CD8-positive, alpha-beta memory T cell (primary cell): Measurements from ENCODE around the gene SPATS2L. TPM values are rescaled to one million over a fixed set of nuclear protein-coding genes. Genes with fewer than 3 reads are reported as not detected.
"Not testable (repeated sequence)": the region's sequence is repeated elsewhere in the genome, so short reads cannot be mapped to it uniquely, and the experiment has no call there.

Experiments used
- CTCF ChIA-PET: fragments of 350-600 bp; sonication (Branson Sonifier 250); formaldehyde crosslinking; loops from one replicate; lab custom pipeline; 2021; ENCODE audit warnings: antibody characterized with exemption; lab: Charles Lee
- POLR2A ChIA-PET: fragments of 350-600 bp; sonication (Branson Sonifier 250); formaldehyde crosslinking; loops from one replicate; lab custom pipeline; 2021; ENCODE audit warnings: antibody characterized with exemption; lab: Charles Lee
- DNase-seq, 5 donors: peaks; one replicate each; pipeline versions ENCODE4 v3.0.0 to v3.0.0-alpha.2; 2020 to 2022; ENCODE audit warnings: mixed read lengths in 1 of 5
- H3K27ac ChIP-seq: one replicate; pipeline ENCODE4 v1.7.0; 2013; ENCODE audit warnings: low read depth, mild to moderate bottlenecking, low read length, moderate library complexity
- H3K27me3 ChIP-seq: 2 replicates; pipeline ENCODE4 v1.7.0; 2013; ENCODE audit warnings: low read length, mild to moderate bottlenecking; ENCODE audit not compliant: insufficient read depth, poor library complexity, severe bottlenecking
- H3K36me3 ChIP-seq: 2 replicates; pipeline ENCODE4 v1.7.0; 2013; ENCODE audit warnings: mild to moderate bottlenecking, low read length, moderate library complexity; ENCODE audit not compliant: insufficient read depth
- H3K4me1 ChIP-seq: 2 replicates; pipeline ENCODE4 v1.7.0; 2013; ENCODE audit warnings: mild to moderate bottlenecking, low read length, moderate library complexity; ENCODE audit not compliant: insufficient read depth
- H3K4me3 ChIP-seq: 2 replicates; pipeline ENCODE4 v1.7.0; 2013; ENCODE audit warnings: mild to moderate bottlenecking, low read length
- H3K9me3 ChIP-seq: 2 replicates; pipeline ENCODE4 v1.7.0; 2013; ENCODE audit warnings: mild to moderate bottlenecking, low read length
- H3K27ac Mint-ChIP-seq, 8 donors: one replicate each; pipeline ENCODE4 v1.8.0; 2020 to 2021; ENCODE audit warnings: mixed read lengths in 8 of 8, mild to moderate bottlenecking in 6 of 8, inconsistent platforms in 3 of 8, moderate library complexity in 3 of 8
- H3K27me3 Mint-ChIP-seq, 2 donors: one replicate each; pipeline ENCODE4 v1.8.0; 2020 to 2021; ENCODE audit warnings: mixed read lengths in 2 of 2, mild to moderate bottlenecking in 1 of 2, moderate library complexity in 1 of 2
- H3K36me3 Mint-ChIP-seq, 3 donors: one replicate each; pipeline ENCODE4 v1.8.0; 2020 to 2021; ENCODE audit warnings: mixed read lengths in 3 of 3, inconsistent platforms in 1 of 3, mild to moderate bottlenecking in 1 of 3
- H3K4me1 Mint-ChIP-seq, 3 donors: one replicate each; pipeline ENCODE4 v1.8.0; 2020 to 2021; ENCODE audit warnings: mixed read lengths in 3 of 3, inconsistent platforms in 1 of 3, mild to moderate bottlenecking in 1 of 3
- H3K4me3 Mint-ChIP-seq, 7 donors: one replicate each; pipeline ENCODE4 v1.8.0; 2020 to 2021; ENCODE audit warnings: mixed read lengths in 7 of 7, mild to moderate bottlenecking in 6 of 7, moderate library complexity in 4 of 7, inconsistent platforms in 2 of 7
- H3K9me3 Mint-ChIP-seq, 5 donors: one replicate each; pipeline ENCODE4 v1.8.0; 2020 to 2022; ENCODE audit warnings: mixed read lengths in 5 of 5, mild to moderate bottlenecking in 3 of 5, moderate library complexity in 2 of 5, inconsistent platforms in 1 of 5
- polyA plus RNA-seq: library from polyadenylated mRNA; unstranded; fragments of 300-500 nt; fragmentation: Illumina TruSeq; gene quantifications from one replicate; pipeline ENCODE4 v1.2.3, GENCODE V29; 2021
- total RNA-seq, 2 experiments: library from RNA; stranded (reverse); gene quantifications; one replicate each; pipeline ENCODE4 v1.2.3, GENCODE V29; 2021

Gene SPATS2L
- total and polyA plus RNA-seq, 3 experiments from 2014 or later, result 11.3 to 22.2 (median 21.8) TPM

DNA sequence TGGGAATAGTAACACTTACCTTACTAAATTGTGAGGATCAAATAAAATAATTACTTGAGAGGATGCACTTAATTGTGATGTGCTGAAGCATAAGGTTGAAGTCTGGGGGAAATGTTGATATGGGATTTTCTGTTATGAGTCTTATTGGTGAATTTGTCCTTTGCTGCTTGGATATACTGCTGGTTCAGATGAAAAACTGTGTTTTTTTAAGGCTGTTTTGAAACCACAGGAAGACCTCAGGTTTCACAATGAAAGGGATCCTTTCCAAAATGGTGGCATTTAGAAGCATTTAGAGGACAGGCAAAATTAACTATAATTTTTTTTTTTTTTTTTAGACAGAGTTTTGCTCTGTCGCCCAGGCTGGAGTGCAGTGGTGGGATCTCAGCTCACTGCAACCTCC, 34.9 kb downstream of the SPATS2L start:
- Histone ChIP-seq H3K4me1 (no peaks in the 10 kb centered on the region), H3K36me3 (no peaks in the 10 kb centered on the region), H3K9me3 (no peaks in the 10 kb centered on the region), H3K27me3 (no peaks in the 10 kb centered on the region), H3K4me3 (no peak overlapping the region), H3K27ac (no peak overlapping the region)
- Mint-ChIP-seq H3K4me1 (no peaks in the 10 kb centered on the region), H3K36me3 (peaks cover 0 to 4% (median 0%) of the 10 kb centered on the region in 3 donors), H3K27ac (no peak overlapping the region), H3K9me3 (no peaks in the 10 kb centered on the region), H3K27me3 (no peaks in the 10 kb centered on the region), H3K4me3 (no peak overlapping the region)
- CTCF ChIA-PET, result no interaction called here
- POLR2A ChIA-PET, result no interaction called here
- DNase-seq, result no peak

DNA sequence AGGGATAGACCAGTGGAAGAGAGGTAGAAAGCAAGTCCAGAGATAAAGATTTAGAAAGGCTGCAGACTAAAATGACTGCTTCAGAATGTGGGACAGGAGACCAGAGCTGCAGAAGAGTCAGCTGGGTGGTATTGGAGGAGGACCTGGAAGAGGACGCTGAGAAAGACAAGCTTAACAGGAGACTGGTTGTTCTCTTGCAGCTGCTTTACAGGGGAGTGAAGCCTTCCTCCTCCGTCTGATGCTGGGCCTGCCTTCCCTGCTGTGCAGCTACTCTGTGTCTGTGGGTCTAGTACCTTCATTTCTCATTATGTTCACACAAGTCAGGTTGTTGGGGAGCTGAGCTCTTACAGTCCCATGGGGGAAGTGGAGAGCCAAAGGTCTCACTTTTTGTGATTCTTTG, 35.7 kb downstream of the SPATS2L start:
- no peak overlapping the region for H3K4me3 Mint-ChIP-seq
- H3K4me1 ChIP-seq, result no peaks in the 10 kb centered on the region
- H3K4me1 Mint-ChIP-seq, result no peaks in the 10 kb centered on the region
- H3K36me3 ChIP-seq, result no peaks in the 10 kb centered on the region
- ChIA-PET CTCF (no interaction called here), POLR2A (no interaction called here)
- H3K27ac ChIP-seq, result no peak overlapping the region
- no peaks in the 10 kb centered on the region for H3K9me3 Mint-ChIP-seq
- H3K36me3 Mint-ChIP-seq, result peaks cover 0 to 4% (median 0%) of the 10 kb centered on the region in 3 donors
- no peak overlapping the region for H3K4me3 ChIP-seq
- H3K9me3 ChIP-seq, result no peaks in the 10 kb centered on the region
- DNase-seq, result no peak
- no peaks in the 10 kb centered on the region for H3K27me3 ChIP-seq
- H3K27ac Mint-ChIP-seq, result peak overlapping the region in 2 of 8 donors; percentile 17 to 38
- no peaks in the 10 kb centered on the region for H3K27me3 Mint-ChIP-seq

DNA sequence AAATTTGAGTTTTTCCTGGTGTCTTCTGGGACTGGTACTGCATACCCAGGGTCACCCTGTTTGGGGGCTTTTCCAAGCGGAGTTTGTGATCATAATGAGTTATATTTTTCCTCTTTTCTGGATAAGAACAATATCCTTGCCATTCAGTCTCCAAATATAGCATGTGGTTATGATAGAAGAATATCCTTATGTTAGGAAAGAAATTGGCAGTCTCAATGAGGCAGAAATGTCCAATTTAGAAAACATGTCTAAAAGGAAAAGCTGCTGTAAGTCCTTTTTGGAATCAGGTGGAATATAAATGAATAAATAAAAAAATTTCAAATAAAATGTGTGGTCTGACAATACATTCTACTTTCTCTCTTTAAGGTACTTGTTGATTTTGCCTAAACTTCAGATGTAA, 36.2 kb downstream of the SPATS2L start:
- peaks cover 0 to 4% (median 0%) of the 10 kb centered on the region in 3 donors for H3K36me3 Mint-ChIP-seq
- no peaks in the 10 kb centered on the region for H3K4me1 Mint-ChIP-seq
- ChIA-PET CTCF (no interaction called here), POLR2A (no interaction called here)
- no peak overlapping the region for H3K27ac Mint-ChIP-seq
- Histone ChIP-seq H3K9me3 (no peaks in the 10 kb centered on the region), H3K4me3 (no peak overlapping the region), H3K27me3 (no peaks in the 10 kb centered on the region), H3K4me1 (no peaks in the 10 kb centered on the region), H3K27ac (no peak overlapping the region), H3K36me3 (no peaks in the 10 kb centered on the region)
- no peaks in the 10 kb centered on the region for H3K9me3 Mint-ChIP-seq
- DNase-seq, result no peak
- no peaks in the 10 kb centered on the region for H3K27me3 Mint-ChIP-seq
- H3K4me3 Mint-ChIP-seq, result no peak overlapping the region

DNA sequence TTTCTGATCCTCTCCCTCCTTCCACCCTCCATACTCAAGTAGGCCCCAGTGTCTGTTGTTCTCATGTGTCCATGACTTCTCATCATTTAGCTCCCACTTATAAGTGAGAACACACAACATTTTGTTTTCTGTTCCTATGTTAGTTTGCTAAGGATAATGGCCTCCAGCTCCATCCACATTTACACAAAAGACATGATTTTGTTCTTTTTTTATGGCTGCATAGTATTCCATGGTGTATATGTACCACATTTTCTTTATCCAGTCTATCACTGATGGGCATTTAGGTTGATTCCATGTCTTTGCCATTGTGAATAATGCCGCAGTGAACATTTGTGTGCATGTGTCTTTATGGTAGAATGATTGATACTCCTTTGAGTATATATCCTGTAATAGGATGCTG, 37.7 kb downstream of the SPATS2L start:
- H3K4me1 Mint-ChIP-seq, H3K36me3 Mint-ChIP-seq, H3K9me3 Mint-ChIP-seq, POLR2A ChIA-PET, H3K27ac ChIP-seq, H3K27me3 Mint-ChIP-seq, DNase-seq, CTCF ChIA-PET, H3K36me3 ChIP-seq, H3K9me3 ChIP-seq, H3K4me1 ChIP-seq, H3K27me3 ChIP-seq, H3K4me3 ChIP-seq, H3K4me3 Mint-ChIP-seq, H3K27ac Mint-ChIP-seq: not testable (repeated sequence)

DNA sequence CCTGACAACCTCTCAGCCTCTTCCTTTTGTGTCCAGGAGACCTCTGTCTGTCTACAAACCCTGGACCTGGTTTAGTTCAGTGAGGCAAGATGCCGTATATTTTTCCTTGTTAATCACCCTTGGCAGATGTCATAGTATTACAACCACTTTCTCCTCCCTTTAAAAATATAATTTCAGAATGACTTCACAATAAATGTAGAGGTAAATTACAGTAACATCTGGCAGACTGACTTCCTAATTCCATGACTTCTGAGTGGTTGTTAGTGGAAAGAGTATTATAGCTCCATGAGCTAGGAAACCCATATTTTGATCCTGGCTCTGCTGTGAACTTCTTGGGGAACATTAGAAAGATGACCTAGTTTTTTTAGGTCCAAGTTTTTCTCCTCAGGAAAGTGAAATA, 39.5 kb downstream of the SPATS2L start:
- no peaks in the 10 kb centered on the region for H3K36me3 ChIP-seq
- Mint-ChIP-seq H3K27me3 (no peaks in the 10 kb centered on the region), H3K27ac (no peak overlapping the region), H3K9me3 (no peaks in the 10 kb centered on the region), H3K36me3 (peaks cover 0 to 7% (median 0%) of the 10 kb centered on the region in 3 donors), H3K4me3 (no peak overlapping the region), H3K4me1 (no peaks in the 10 kb centered on the region)
- H3K4me1 ChIP-seq, result no peaks in the 10 kb centered on the region
- no peak overlapping the region for H3K4me3 ChIP-seq
- no peak for DNase-seq
- no peak overlapping the region for H3K27ac ChIP-seq
- CTCF ChIA-PET, result no interaction called here
- no peaks in the 10 kb centered on the region for H3K9me3 ChIP-seq
- POLR2A ChIA-PET, result no interaction called here
- H3K27me3 ChIP-seq, result no peaks in the 10 kb centered on the region

DNA sequence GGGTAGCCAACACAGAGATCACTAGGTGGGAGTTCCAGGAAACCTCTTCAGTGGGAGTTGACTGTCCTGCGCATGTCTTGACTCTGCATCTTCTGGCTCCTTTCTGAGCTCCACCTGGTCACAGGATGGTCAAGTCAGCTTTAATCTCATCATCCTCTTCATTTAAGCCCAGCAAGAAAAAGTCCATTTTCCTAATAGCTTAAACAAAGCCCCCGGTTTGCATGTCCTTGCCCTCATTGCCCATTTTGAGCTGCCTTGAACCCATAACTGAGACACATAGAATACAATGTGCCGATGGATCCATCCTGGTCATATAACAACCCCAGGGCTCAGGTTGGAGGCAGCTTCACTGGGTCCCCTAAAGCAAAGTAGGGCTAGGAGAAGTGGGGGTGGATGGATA, 40.8 kb downstream of the SPATS2L start:
- Histone ChIP-seq H3K27ac (no peak overlapping the region), H3K4me1 (no peaks in the 10 kb centered on the region), H3K4me3 (no peak overlapping the region), H3K27me3 (no peaks in the 10 kb centered on the region), H3K36me3 (no peaks in the 10 kb centered on the region), H3K9me3 (no peaks in the 10 kb centered on the region)
- Mint-ChIP-seq H3K27me3 (peaks cover 0 to 1% of the 10 kb centered on the region in 2 donors), H3K4me3 (no peak overlapping the region), H3K27ac (no peak overlapping the region), H3K36me3 (peaks cover 0 to 7% (median 0%) of the 10 kb centered on the region in 3 donors), H3K9me3 (no peaks in the 10 kb centered on the region), H3K4me1 (no peaks in the 10 kb centered on the region)
- ChIA-PET POLR2A (no interaction called here), CTCF (no interaction called here)
- DNase-seq, result no peak

DNA sequence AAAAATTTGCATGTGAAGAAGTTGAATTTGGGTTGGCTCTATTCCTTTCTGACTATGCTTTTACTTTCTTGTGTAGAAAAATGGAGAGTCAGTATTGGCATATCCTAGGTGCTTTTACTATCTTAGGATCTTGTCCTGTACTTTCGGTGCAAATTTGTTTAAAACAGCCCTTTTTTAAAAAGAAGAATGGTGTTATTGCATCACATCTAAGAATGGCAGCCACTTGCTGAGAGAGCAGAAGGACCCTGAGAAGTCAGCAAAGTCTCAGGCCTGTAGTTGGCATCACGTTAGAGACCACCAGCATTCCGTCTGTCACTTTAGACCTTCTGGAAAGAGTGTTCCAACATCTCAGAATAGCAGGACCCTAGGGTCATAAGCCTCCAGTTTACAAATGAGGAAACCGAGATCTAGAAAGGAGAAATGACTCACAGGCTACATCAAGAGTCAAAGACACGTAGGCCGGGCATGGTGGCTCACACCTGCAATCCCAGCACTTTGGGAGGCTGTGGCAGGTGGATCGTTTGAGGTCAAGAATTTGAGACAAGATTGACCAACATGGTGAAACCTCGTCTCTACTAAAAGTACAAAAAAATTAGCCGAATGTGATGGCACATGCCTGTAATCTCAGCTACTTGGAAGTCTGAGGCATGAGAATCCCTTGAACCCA, 42.5 kb downstream of the SPATS2L start:
- Histone ChIP-seq H3K9me3 (no peaks in the 10 kb centered on the region), H3K4me1 (no peaks in the 10 kb centered on the region), H3K36me3 (no peaks in the 10 kb centered on the region), H3K4me3 (no peak overlapping the region), H3K27ac (no peak overlapping the region), H3K27me3 (no peaks in the 10 kb centered on the region)
- Mint-ChIP-seq H3K4me3 (no peak overlapping the region), H3K27me3 (peaks cover 0 to 2% of the 10 kb centered on the region in 2 donors), H3K4me1 (no peaks in the 10 kb centered on the region), H3K9me3 (no peaks in the 10 kb centered on the region), H3K36me3 (peaks cover 0 to 6% (median 0%) of the 10 kb centered on the region in 3 donors), H3K27ac (no peak overlapping the region)
- POLR2A ChIA-PET, result no interaction called here
- DNase-seq, result no peak
- CTCF ChIA-PET, result no interaction called here

DNA sequence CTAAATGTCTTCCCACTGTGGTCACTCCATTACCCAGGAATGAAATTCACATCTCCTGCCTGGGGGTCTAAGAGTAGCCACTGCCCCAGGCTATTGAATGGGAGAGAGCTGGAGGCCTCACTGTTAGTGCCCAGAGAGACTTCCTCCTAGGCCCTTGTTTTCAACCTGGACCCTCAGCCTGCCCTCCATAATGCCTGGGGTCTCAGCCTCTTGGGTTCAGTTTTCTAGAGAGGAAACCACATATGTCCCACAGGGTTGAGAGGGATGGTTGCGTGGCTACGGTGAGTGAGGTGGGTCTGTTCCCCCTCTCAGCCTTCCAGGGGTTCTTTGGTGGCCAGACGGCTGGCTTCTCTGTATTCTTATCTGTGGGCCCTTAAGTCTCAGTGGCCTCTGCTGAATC, 43.4 kb downstream of the SPATS2L start:
- Histone ChIP-seq H3K27ac (no peak overlapping the region), H3K36me3 (no peaks in the 10 kb centered on the region), H3K4me3 (no peak overlapping the region), H3K27me3 (no peaks in the 10 kb centered on the region), H3K4me1 (no peaks in the 10 kb centered on the region), H3K9me3 (no peaks in the 10 kb centered on the region)
- DNase-seq, result no peak
- Mint-ChIP-seq H3K27me3 (peaks cover 0 to 2% of the 10 kb centered on the region in 2 donors), H3K27ac (no peak overlapping the region), H3K4me1 (no peaks in the 10 kb centered on the region), H3K9me3 (no peaks in the 10 kb centered on the region), H3K4me3 (no peak overlapping the region), H3K36me3 (peaks cover 0 to 3% (median 0%) of the 10 kb centered on the region in 3 donors)
- ChIA-PET POLR2A (no interaction called here), CTCF (no interaction called here)
